Activated naive CD4-positive, alpha-beta T cell treated with anti-CD3 and anti-CD28 coated beads for 36 hours (primary cell): Measurements from ENCODE around the gene ST3GAL5. TPM values are rescaled to one million over a fixed set of nuclear protein-coding genes. Genes with fewer than 3 reads are reported as not detected.
"Not testable (repeated sequence)": the region's sequence is repeated elsewhere in the genome, so short reads cannot be mapped to it uniquely, and the experiment has no call there.

Experiments
- CTCF ChIA-PET: fragments of 350-600 bp; sonication (Branson Sonifier 250); formaldehyde crosslinking; loops from one replicate; lab custom pipeline; 2021; ENCODE audit warnings: antibody characterized with exemption; lab: Charles Lee
- DNase-seq: peaks from one replicate; pipeline ENCODE4 v3.0.0-alpha.2; 2020
- H3K27ac Mint-ChIP-seq: one replicate; pipeline ENCODE4 v1.8.0; 2021; ENCODE audit warnings: mild to moderate bottlenecking, mixed read lengths
- H3K27me3 Mint-ChIP-seq: one replicate; pipeline ENCODE4 v1.8.0; 2021; ENCODE audit warnings: low read depth, mixed read lengths
- H3K36me3 Mint-ChIP-seq: one replicate; pipeline ENCODE4 v1.8.0; 2021; ENCODE audit warnings: low read depth, mixed read lengths
- H3K4me1 Mint-ChIP-seq: one replicate; pipeline ENCODE4 v1.8.0; 2021; ENCODE audit warnings: low read depth, mixed read lengths
- H3K4me3 Mint-ChIP-seq: one replicate; pipeline ENCODE4 v1.8.0; 2021; ENCODE audit warnings: mild to moderate bottlenecking, moderate library complexity, mixed read lengths
- H3K9me3 Mint-ChIP-seq: one replicate; pipeline ENCODE4 v1.8.0; 2021; ENCODE audit warnings: mixed read lengths
- intact Hi-C: fragments of 100-400 bp; cut with micrococcal nuclease; formaldehyde crosslinking; loops from one replicate; pipeline ENCODE4 v1.15.1; 2023
- total RNA-seq, 2 experiments: library from RNA; stranded (reverse); gene quantifications; one replicate each; pipeline ENCODE4 v1.2.3, GENCODE V29; 2021

Gene ST3GAL5
- total RNA-seq = 10 to 100 TPM in 1 of 2 experiments, 1 to 10 TPM in 1; 9.5 to 10.4 TPM

DNA sequence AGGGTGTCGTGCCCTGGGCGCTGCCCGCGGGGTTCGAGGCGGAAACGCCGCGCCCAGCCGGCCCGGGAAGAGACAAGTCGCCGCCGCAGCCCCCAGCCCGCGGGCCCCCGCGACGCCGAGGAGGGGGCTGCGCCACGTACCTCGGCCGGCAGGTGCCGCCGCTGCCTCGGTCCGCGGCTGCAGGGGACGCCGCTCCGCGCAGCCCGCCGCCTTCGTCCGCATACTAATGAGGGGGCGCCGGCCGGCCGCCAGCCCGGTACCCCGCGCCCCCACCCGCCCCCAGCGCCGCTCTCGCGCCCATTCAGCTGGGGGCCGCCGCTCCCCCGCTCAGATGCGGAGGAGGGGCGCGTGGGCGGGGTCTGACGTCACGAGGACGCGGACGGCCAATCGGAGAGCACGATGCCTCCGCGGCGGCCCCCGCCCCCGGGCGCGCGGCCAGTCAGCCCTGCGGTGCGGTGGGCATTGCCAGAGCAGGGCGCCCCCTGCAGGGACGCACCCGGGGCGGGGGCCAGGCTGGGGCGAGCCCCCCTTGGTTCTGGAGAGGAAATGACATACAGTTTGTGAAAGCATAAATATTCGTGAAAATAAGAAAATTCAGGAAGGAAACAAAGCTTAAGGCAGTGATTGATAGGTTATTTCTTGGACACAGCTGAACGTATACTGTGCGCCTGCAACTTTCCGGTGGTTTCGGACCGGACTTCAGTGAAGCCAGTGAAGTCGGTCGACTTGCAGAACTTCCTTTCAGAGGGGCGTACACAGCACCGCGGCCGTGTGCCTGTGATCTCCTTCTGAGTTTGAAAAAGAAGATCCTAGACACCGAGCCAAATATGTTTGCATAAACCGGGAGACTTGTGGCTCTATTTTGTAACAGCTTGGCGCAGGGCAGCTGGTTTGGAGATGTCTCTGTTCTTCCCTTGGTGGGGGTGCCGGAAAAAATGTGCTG, at the start of gene ST3GAL5:
TSS of gene ST3GAL5 (minus strand) at position 307 of the 943 bp plus-strand sequence. CDS start at position 222, 85 bp downstream.
- H3K4me3 Mint-ChIP-seq = peak within 1 kb of the TSS; percentile 88
- peak; percentile 89 for DNase-seq
- H3K27me3 Mint-ChIP-seq = no peaks in the 10 kb centered on the region
- peak within 1 kb of the TSS; percentile 87 for H3K27ac Mint-ChIP-seq
- CTCF ChIA-PET = interaction anchor here (0.6 to 7.9 kb wide), 34 partner anchors 10 to 293 kb away, joined by 3 to 123 read pairs (median 4); no protein-coding TSS in a partner anchor
- no peaks in the 10 kb centered on the region for H3K36me3 Mint-ChIP-seq
- H3K9me3 Mint-ChIP-seq = no peaks in the 10 kb centered on the region
- intact Hi-C loops = loop anchor here (1.0 to 10.0 kb wide), 7 partner anchors 62 to 562 kb away; partner anchors contain the start of genes ATOH8, IMMT, KDM3A and MRPL35
- peaks cover 60% of the 10 kb centered on the region for H3K4me1 Mint-ChIP-seq

DNA sequence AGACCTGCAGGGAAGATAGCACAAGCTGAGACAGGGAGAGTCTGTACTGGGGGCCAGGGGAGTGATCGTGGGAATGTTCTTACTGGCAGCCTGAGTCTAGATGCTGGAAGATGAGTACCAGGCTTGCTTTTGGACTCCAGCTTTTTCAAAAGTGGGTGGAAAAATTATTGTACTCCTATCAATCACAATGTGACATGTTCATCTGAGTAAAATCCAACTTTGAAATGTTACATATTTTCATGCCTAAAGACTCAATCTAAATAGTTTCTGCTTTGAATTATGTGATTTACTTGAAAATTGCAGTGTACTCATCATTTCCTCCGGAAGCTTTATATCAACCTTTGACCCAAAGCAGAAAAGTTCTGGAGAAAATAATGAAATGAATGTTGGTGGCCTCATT, 49.7 kb upstream of the ST3GAL5 start:
- Mint-ChIP-seq H3K4me1 (peaks cover 8% of the 10 kb centered on the region), H3K36me3 (peaks cover 9% of the 10 kb centered on the region), H3K27ac (no peak overlapping the region), H3K4me3 (no peak overlapping the region), H3K27me3 (no peaks in the 10 kb centered on the region), H3K9me3 (peaks cover 24% of the 10 kb centered on the region)
- no peak for DNase-seq
- CTCF ChIA-PET = interaction anchor here (1.1 kb wide), 1 partner anchor 129 kb away, joined by 3 read pairs; no protein-coding TSS in a partner anchor
- intact Hi-C loops = no loop called here

DNA sequence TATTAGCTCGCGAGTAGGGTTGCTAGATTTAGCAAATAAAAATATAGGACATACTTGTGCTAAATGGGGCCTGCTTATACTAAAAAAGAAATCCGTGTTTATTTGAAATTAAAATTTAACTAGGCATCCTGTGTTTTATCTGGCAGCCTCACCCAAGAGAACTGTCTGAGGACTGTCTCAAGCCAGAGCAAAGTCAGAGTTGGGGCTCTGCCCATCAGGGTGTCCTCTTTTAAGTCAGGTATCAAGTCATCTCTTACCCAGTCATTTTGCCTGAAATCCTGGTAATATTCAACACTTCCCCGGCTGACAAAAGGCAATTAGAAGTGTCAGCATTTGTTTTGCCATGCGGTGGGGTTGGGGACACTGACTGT, 48.3 kb upstream of the ST3GAL5 start:
- Mint-ChIP-seq H3K27me3 (no peaks in the 10 kb centered on the region), H3K4me3 (no peak overlapping the region), H3K36me3 (peaks cover 3% of the 10 kb centered on the region), H3K27ac (no peak overlapping the region), H3K9me3 (peaks cover 10% of the 10 kb centered on the region), H3K4me1 (peaks cover 17% of the 10 kb centered on the region)
- CTCF ChIA-PET = no interaction called here
- intact Hi-C loops = no loop called here
- DNase-seq = no peak

DNA sequence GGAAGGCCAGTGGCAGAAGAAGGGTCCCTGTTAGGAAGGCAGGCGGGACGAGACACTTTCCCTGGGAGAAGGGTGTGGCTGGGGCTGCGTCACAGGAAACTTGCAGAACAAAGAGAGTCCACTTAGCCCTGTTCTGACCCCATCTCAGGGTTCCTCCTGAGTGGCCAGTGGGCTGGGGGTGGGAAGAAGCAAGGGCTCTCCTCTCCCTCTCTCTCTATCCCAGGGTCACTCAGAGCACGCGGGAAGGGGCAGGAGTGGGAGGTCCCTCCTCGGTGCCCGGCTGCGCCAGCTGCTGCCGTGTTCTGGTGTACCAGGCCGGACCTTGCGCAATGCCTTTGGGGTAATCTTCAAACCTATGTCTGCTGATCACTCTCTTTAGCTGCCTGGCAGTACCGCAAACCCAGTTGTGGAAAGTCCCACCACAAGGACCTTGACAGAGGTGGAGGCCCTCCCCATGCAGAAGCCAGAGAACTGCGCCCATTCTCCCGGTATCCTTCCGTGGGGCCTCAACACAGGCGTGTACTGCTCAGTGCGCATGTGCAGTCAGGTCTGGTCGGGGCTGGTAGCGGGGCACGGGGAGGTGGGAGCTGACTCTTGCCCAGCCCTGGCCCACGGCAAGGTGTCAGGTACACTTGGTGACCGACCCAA, 47.8 kb upstream of the ST3GAL5 start:
- no peak overlapping the region for H3K4me3 Mint-ChIP-seq
- H3K27ac Mint-ChIP-seq = no peak overlapping the region
- H3K27me3 Mint-ChIP-seq = no peaks in the 10 kb centered on the region
- no peak for DNase-seq
- peaks cover 7% of the 10 kb centered on the region for H3K9me3 Mint-ChIP-seq
- intact Hi-C loops = no loop called here
- CTCF ChIA-PET = interaction anchor here (0.6 to 0.7 kb wide), 3 partner anchors 33 to 261 kb away, joined by 3 to 4 read pairs (median 3); no protein-coding TSS in a partner anchor
- peaks cover 20% of the 10 kb centered on the region for H3K4me1 Mint-ChIP-seq
- H3K36me3 Mint-ChIP-seq = peaks cover under 1% of the 10 kb centered on the region

DNA sequence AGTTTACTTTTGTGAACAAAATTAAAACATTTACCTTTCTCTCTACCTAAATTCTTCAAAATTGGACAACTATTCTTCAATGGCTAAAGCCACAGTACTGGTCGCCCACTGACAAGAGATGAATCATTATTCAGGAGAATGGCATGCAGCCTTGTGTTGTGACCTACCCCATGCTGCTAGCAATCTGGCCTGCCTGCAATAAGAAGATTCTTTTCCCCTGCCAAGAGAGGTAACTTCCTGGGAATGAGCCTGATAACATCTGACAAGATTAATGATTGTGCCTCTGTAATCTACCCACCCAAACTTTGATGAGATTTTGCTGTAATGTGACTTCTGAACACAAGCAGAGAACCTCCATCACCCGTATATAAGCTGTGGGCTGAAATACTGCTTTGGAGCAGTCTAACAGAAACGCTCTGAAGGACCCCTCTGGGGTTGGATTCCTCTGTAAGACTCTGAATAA, 47.0 kb upstream of the ST3GAL5 start:
- Mint-ChIP-seq H3K36me3 (no peaks in the 10 kb centered on the region), H3K4me1 (peaks cover 20% of the 10 kb centered on the region), H3K27ac (no peak overlapping the region), H3K9me3 (peaks cover 2% of the 10 kb centered on the region), H3K4me3 (no peak overlapping the region), H3K27me3 (no peaks in the 10 kb centered on the region)
- CTCF ChIA-PET = interaction anchor here (0.6 to 0.7 kb wide), 3 partner anchors 34 to 260 kb away, joined by 3 to 4 read pairs (median 3); no protein-coding TSS in a partner anchor
- DNase-seq = no peak
- intact Hi-C loops = loop anchor here (2.0 kb wide), 1 partner anchor 101 kb away; no protein-coding TSS in a partner anchor

DNA sequence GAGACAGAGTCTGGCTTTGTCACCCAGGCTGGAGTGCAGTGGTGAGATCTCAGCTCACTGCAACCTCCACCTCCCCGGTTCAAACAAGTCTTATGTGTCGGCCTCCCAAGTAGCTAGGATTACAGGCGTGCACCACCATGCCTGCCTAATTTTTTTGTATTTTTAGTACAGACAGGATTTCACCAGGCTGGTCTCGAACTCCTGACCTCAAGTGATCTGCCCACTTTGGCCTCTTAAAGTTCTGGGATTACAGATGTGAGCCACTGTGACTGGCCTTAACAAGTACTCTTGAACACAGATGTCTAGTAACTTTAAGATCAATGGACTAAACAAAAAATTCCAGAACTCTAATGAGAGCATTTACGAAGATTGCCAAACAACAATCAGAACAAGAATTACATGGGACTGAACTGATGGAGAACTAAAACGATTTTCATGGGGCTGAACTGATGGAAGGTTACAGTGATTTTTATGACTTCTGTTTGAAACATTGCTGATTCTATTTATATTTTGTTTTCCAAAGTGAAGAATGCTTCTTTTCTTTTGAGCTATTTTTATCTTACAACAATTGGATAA, 46.5 kb upstream of the ST3GAL5 start:
- no peaks in the 10 kb centered on the region for H3K27me3 Mint-ChIP-seq
- H3K36me3 Mint-ChIP-seq = no peaks in the 10 kb centered on the region
- DNase-seq = no peak
- no peak overlapping the region for H3K27ac Mint-ChIP-seq
- CTCF ChIA-PET = interaction anchor here (0.6 kb wide), 1 partner anchor 479 kb away, joined by 3 read pairs; no protein-coding TSS in a partner anchor
- H3K4me3 Mint-ChIP-seq = no peak overlapping the region
- intact Hi-C loops = loop anchor here (2.0 kb wide), 1 partner anchor 102 kb away; no protein-coding TSS in a partner anchor
- peaks cover 20% of the 10 kb centered on the region for H3K4me1 Mint-ChIP-seq
- H3K9me3 Mint-ChIP-seq = no peaks in the 10 kb centered on the region

DNA sequence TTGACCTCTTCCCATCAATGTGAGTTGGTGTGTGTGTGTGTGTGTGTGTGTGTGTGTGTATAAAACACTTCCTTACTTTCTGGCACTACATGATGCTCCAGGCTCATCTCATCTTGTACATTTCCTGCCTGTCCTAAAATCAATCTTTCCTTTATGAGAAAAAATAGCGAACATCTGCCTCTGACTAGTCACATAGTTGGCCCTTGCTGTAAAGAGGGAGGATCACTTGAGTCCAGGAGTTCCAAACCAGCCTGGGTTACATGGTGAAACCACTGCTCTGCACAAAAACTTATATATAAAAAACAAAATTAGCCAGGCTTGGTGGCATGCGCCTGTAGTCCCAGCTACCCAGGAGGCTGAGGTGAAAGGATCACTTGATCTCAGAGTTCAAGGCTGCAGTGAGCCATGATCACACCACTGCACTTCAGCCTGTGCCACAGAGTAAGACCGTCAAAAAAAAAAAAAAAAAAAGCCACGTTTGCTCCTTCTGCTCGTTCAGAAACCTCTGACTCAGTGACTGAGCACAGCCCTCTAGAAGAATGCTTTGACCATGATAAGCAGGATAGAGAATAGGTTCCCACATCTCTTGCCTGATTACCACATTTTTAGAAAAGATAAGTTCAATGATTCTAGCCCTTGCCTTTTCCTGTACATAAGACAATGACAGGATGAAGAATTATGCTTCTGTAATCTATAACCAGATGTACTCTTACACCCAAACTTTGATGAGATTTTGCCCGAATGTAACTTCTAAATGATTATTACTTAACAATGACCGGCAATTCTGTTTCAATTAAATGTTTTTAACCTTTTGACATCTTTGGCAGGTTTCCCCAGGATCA, 45.2 kb upstream of the ST3GAL5 start:
- CTCF ChIA-PET = no interaction called here
- H3K27me3 Mint-ChIP-seq = no peaks in the 10 kb centered on the region
- H3K4me3 Mint-ChIP-seq = no peak overlapping the region
- DNase-seq = peak; percentile 34
- intact Hi-C loops = loop anchor here (2.0 to 5.0 kb wide), 2 partner anchors 58 to 103 kb away; no protein-coding TSS in a partner anchor
- no peak overlapping the region for H3K27ac Mint-ChIP-seq
- no peaks in the 10 kb centered on the region for H3K9me3 Mint-ChIP-seq
- H3K4me1 Mint-ChIP-seq = peaks cover 20% of the 10 kb centered on the region
- H3K36me3 Mint-ChIP-seq = no peaks in the 10 kb centered on the region

DNA sequence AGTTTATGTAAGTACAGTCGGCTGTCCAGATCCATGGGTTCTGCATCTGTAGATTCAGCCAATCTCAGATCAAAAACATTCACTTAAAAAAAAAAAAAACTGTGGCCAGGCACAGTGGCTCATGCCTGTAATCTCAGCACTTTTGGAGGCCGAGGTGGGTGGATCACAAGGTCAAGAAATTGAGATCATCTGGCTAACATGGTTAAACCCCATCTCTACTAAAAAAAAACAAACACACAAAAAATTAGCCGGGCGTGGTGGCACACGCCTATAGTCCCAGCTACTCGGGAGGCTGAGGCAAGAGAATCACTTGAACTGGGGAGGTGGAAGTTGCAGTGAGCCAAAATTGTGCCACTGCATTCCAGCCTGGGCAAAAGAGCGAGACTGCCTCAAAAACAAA, 42.4 kb upstream of the ST3GAL5 start:
- H3K4me3 Mint-ChIP-seq, DNase-seq, H3K27me3 Mint-ChIP-seq, H3K27ac Mint-ChIP-seq, H3K9me3 Mint-ChIP-seq, H3K36me3 Mint-ChIP-seq: not testable (repeated sequence)
- CTCF ChIA-PET = interaction anchor here (1.2 kb wide), 1 partner anchor 104 kb away, joined by 4 read pairs; no protein-coding TSS in a partner anchor
- intact Hi-C loops = loop anchor here (5.0 kb wide), 1 partner anchor 61 kb away; no protein-coding TSS in a partner anchor
- H3K4me1 Mint-ChIP-seq = peaks cover 22% of the 10 kb centered on the region

DNA sequence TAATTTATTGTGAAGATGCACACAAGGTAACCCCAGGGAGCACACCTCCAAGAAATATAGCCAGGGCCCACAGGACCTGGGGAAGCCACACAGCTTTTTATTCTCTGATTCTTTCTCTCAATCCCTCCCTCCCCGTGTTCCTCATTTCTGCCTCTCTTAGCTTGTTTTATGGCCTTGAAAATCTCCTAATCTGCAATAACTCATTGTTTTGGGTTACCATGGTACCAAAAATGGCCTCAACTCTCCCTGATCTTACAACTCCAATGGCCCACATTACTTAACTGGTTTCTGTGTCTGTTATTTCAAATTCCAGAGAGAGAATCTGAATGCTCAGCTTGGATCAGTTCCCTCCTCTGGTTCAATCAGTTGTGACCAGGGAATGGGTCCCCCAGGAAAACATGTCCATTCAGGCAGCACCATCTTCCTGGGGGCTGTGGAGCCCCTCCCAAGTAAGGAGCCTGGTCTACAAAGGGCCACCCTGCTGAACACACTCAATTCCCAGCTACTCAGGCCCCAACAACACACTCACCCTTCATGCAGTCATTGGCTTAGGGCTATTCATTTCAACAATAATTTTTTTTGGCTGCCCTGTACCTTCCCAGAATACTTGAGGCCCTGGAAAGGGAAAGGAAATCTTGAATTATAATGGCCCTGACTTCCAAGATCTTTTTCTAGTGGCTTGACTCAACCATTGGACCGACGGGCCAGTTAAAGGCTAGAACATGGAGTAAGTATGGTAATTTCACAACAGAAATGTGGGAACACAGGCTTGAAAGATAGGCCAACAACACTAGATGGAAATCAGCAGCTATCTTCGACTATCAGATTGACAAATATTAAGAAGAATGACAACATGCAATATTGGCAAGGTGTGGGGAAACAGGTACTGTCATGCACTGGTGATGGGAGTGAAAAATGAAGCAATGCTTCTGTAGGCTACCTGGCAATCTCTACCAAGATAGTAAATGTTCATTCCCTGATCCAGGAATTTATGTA, 41.6 kb upstream of the ST3GAL5 start:
- H3K27me3 Mint-ChIP-seq = no peaks in the 10 kb centered on the region
- H3K9me3 Mint-ChIP-seq = no peaks in the 10 kb centered on the region
- intact Hi-C loops = loop anchor here (5.0 kb wide), 1 partner anchor 62 kb away; no protein-coding TSS in a partner anchor
- CTCF ChIA-PET = interaction anchor here (0.9 kb wide), 1 partner anchor 41 kb away, joined by 3 read pairs; no protein-coding TSS in a partner anchor
- no peak for DNase-seq
- no peaks in the 10 kb centered on the region for H3K36me3 Mint-ChIP-seq
- peaks cover 22% of the 10 kb centered on the region for H3K4me1 Mint-ChIP-seq
- no peak overlapping the region for H3K27ac Mint-ChIP-seq
- no peak overlapping the region for H3K4me3 Mint-ChIP-seq
